H1 (cell line): ENCODE results near the gene CORO2B. TPM values are rescaled to one million over a fixed set of nuclear protein-coding genes. Genes with fewer than 3 reads are reported as not detected.

ENCODE experiments used
- CTCF ChIA-PET: fragments of 300-600 bp; sonication (Branson Sonifier 250); formaldehyde crosslinking; loops from one replicate; lab custom pipeline; 2021; ENCODE audit not compliant: partially characterized antibody; lab: Charles Lee
- POLR2A ChIA-PET: fragments of 300-600 bp; sonication (Branson Sonifier 250); formaldehyde crosslinking; loops from one replicate; lab custom pipeline; 2021; ENCODE audit warnings: inconsistent platforms; ENCODE audit not compliant: partially characterized antibody; lab: Charles Lee
- DNase-seq, 2 experiments: peaks; one replicate each; pipeline versions ENCODE4 v3.0.0 to v3.0.0-alpha.2; 2010 to 2022; ENCODE audit warnings: low spot score in 2 of 2, low read depth in 1 of 2, mixed read lengths in 1 of 2
- FAIRE-seq: peaks from 2 replicates; lab custom pipeline; 2011; peaks lifted over from hg19 to GRCh38; lab: Jason Lieb, UNC
- H2AFZ ChIP-seq: 2 replicates; pipeline ENCODE4 v1.8.1; 2012; ENCODE audit warnings: low read length, inconsistent platforms
- H2AK5ac ChIP-seq: 2 replicates; pipeline ENCODE4 v1.6.1; 2013; ENCODE audit warnings: low read depth, low read length
- H2BK120ac ChIP-seq: replicated peaks from 2 replicates; pipeline ENCODE3; 2013; ENCODE audit warnings: low read depth, low read length, inconsistent platforms
- H2BK12ac ChIP-seq: 2 replicates; pipeline ENCODE4 v1.6.1; 2013; ENCODE audit warnings: low read depth, low read length
- H2BK15ac ChIP-seq: 2 replicates; pipeline ENCODE4 v1.6.1; 2013; ENCODE audit warnings: low read length
- H2BK20ac ChIP-seq: 2 replicates; pipeline ENCODE4 v1.6.1; 2013; ENCODE audit warnings: low read length
- H2BK5ac ChIP-seq: 2 replicates; pipeline ENCODE4 v1.6.1; 2013; ENCODE audit warnings: low read depth, low read length
- H3K14ac ChIP-seq: 2 replicates; pipeline ENCODE4 v1.6.1; 2013; ENCODE audit warnings: inconsistent platforms; ENCODE audit not compliant: insufficient read length
- H3K18ac ChIP-seq: 2 replicates; pipeline ENCODE4 v1.6.1; 2013; ENCODE audit warnings: low read length; ENCODE audit errors: extremely low read depth
- H3K23ac ChIP-seq: 2 replicates; pipeline ENCODE4 v1.6.1; 2013; ENCODE audit warnings: inconsistent platforms; ENCODE audit not compliant: insufficient read length
- H3K23me2 ChIP-seq: 2 replicates; pipeline ENCODE4 v1.6.1; 2013; ENCODE audit warnings: low read depth, low read length
- H3K27ac ChIP-seq: 2 replicates; pipeline ENCODE4 v1.6.1; 2011; ENCODE audit warnings: low read depth, low read length, inconsistent platforms
- H3K27me3 ChIP-seq, 4 experiments: replicated peaks in 1 of 4; 1 replicate in 1 of 4; 2 replicates in 3 of 4; pipeline versions ENCODE4 v1.6.1 to v1.8.1; 2011 to 2013; ENCODE audit warnings: low read length in 3 of 4, mild to moderate bottlenecking in 3 of 4, inconsistent platforms in 2 of 4, mixed read lengths in 2 of 4, moderate library complexity in 1 of 4; ENCODE audit not compliant: control insufficient read depth in 3 of 4, insufficient read depth in 3 of 4; ENCODE audit errors: extremely low read depth in 1 of 4
- H3K36me3 ChIP-seq, 4 experiments: 2 replicates each; pipeline versions ENCODE4 v1.6.1 to v1.8.1; 2011 to 2013; ENCODE audit warnings: mild to moderate bottlenecking in 4 of 4, low read length in 3 of 4, moderate library complexity in 2 of 4, control low read depth in 1 of 4, inconsistent platforms in 1 of 4; ENCODE audit not compliant: insufficient read depth in 4 of 4, control insufficient read depth in 2 of 4
- H3K4ac ChIP-seq: replicated peaks from 2 replicates; pipeline ENCODE3; 2013; ENCODE audit warnings: low read length, low read depth, mixed read lengths, inconsistent platforms; ENCODE audit not compliant: insufficient read length
- H3K4me1 ChIP-seq, 4 experiments: replicated peaks in 1 of 4; 1 replicate in 1 of 4; 2 replicates in 3 of 4; pipeline versions ENCODE4 v1.6.1 to v1.8.1; 2011 to 2013; ENCODE audit warnings: low read length in 3 of 4, inconsistent platforms in 2 of 4, mixed read lengths in 1 of 4; ENCODE audit not compliant: insufficient read depth in 4 of 4, control insufficient read depth in 3 of 4
- H3K4me2 ChIP-seq, 2 experiments: 2 replicates each; pipeline versions ENCODE4 v1.6.1 to v1.8.1; 2011 to 2013; ENCODE audit warnings: low read depth in 2 of 2, low read length in 2 of 2, control low read depth in 1 of 2, inconsistent platforms in 1 of 2, mild to moderate bottlenecking in 1 of 2; ENCODE audit not compliant: insufficient read depth in 1 of 2
- H3K4me3 ChIP-seq, 4 experiments: fragments of 200-600, 300-600 bp in 1 of 4; sonication (generic), shearing (Covaris generic), sonication (Bioruptor Twin) in 1 of 4; 2 replicates each; pipeline versions ENCODE4 v1.5.1 to v1.8.1; 2011 to 2016; ENCODE audit warnings: low read length in 4 of 4, low read depth in 3 of 4, control low read depth in 2 of 4, inconsistent platforms in 2 of 4, mild to moderate bottlenecking in 2 of 4, mixed read lengths in 1 of 4, moderate library complexity in 1 of 4; ENCODE audit not compliant: insufficient read depth in 2 of 4; ENCODE audit errors: extremely low read depth in 1 of 4
- H3K56ac ChIP-seq: replicated peaks from 2 replicates; pipeline ENCODE3; 2013; ENCODE audit warnings: low read depth, mild to moderate bottlenecking, mixed read lengths, low read length, inconsistent platforms; ENCODE audit not compliant: insufficient read length
- H3K79me1 ChIP-seq: 2 replicates; pipeline ENCODE4 v1.6.1; 2013; ENCODE audit warnings: low read depth, low read length, control low read depth
- H3K79me2 ChIP-seq, 2 experiments: 2 replicates each; pipeline versions ENCODE4 v1.6.1 to v1.8.1; 2012 to 2013; ENCODE audit warnings: low read length in 2 of 2, mild to moderate bottlenecking in 2 of 2, inconsistent platforms in 1 of 2; ENCODE audit not compliant: insufficient read depth in 2 of 2, control insufficient read depth in 1 of 2
- H3K9ac ChIP-seq, 4 experiments: replicated peaks in 1 of 4; 1 replicate in 1 of 4; 2 replicates in 3 of 4; pipeline versions ENCODE4 v1.6.1 to v1.8.1; 2011 to 2013; ENCODE audit warnings: low read depth in 3 of 4, low read length in 3 of 4, control low read depth in 2 of 4, mild to moderate bottlenecking in 2 of 4, moderate library complexity in 2 of 4, inconsistent platforms in 1 of 4; ENCODE audit errors: extremely low read depth in 1 of 4
- H3K9me3 ChIP-seq, 2 experiments: 2 replicates each; pipeline versions ENCODE4 v1.6.1 to v1.8.1; 2012 to 2013; ENCODE audit warnings: mild to moderate bottlenecking in 2 of 2, moderate library complexity in 2 of 2, control low read depth in 1 of 2, inconsistent platforms in 1 of 2, low read depth in 1 of 2, low read length in 1 of 2, mixed read lengths in 1 of 2; ENCODE audit not compliant: insufficient read depth in 2 of 2
- H4K20me1 ChIP-seq, 2 experiments: replicated peaks in 1 of 2; 2 replicates each; pipeline versions ENCODE3 to v1.8.1; 2011 to 2013; ENCODE audit warnings: inconsistent platforms in 2 of 2, low read length in 2 of 2, mild to moderate bottlenecking in 1 of 2; ENCODE audit not compliant: insufficient read depth in 2 of 2, control insufficient read depth in 1 of 2
- H4K5ac ChIP-seq: 2 replicates; pipeline ENCODE4 v1.6.1; 2013; ENCODE audit warnings: low read length, low read depth, mixed read lengths, inconsistent platforms; ENCODE audit not compliant: insufficient read length
- H4K8ac ChIP-seq: 2 replicates; pipeline ENCODE4 v1.8.0; 2013; ENCODE audit warnings: mild to moderate bottlenecking, moderate library complexity, low read length, inconsistent platforms; ENCODE audit not compliant: insufficient read depth; ENCODE audit errors: extremely low read depth
- H4K91ac ChIP-seq: replicated peaks from 2 replicates; pipeline ENCODE3; 2013; ENCODE audit warnings: low read length, mixed read lengths, inconsistent platforms; ENCODE audit not compliant: insufficient read length
- ATF3 ChIP-seq: IDR thresholded peaks from 2 replicates; pipeline ENCODE4 v1.6.1; 2011; ENCODE audit warnings: low read depth, mild to moderate bottlenecking, low read length; ENCODE audit not compliant: insufficient read depth
- WGBS, 2 experiments: shearing (Covaris generic) in 1 of 2; methylation state at CpG; one replicate each; pipeline versions ENCODE4 v1.1.6 to v1.1.7; 2013 to 2015; ENCODE audit warnings: low lambda C conversion rate in 2 of 2, mixed read lengths in 2 of 2, inconsistent platforms in 1 of 2, low coverage in 1 of 2, missing lambda C conversion rate in 1 of 2; ENCODE audit not compliant: insufficient replicate concordance in 2 of 2, insufficient coverage in 1 of 2, insufficient read length in 1 of 2; ENCODE audit errors: extremely low coverage in 1 of 2, missing lambda C conversion rate in 1 of 2; 5-methylcytosine and 5-hydroxymethylcytosine counted together
- polyA plus RNA-seq, 7 experiments: library from polyadenylated mRNA; depleted of rRNA in 3 of 7; stranded (reverse) in 5 of 7; unstranded in 2 of 7; fragments of >200 nt in 5 of 7; fragments of 200-250 nt in 2 of 7; gene quantifications; 1 replicate in 5 of 7; 2 replicates in 1 of 7; 4 replicates in 1 of 7; pipeline versions ENCODE4 v1.2.1 to v1.2.3, GENCODE V29; 2011 to 2013; ENCODE audit warnings: missing spikeins in 2 of 7, mixed read lengths in 2 of 7
- total RNA-seq: library from RNA; stranded (reverse); fragmentation: NEBNext Ultra II Directional; extraction: Animal tissue kit (Norgen Biotek cat#: 25700); gene quantifications from 2 replicates; pipeline ENCODE4 v1.2.1, GENCODE V29; 2021

The CORO2B gene
- total and polyA plus RNA-seq, 2 of the 8 experiments (the other 6 are each of a cell fraction or from before 2014, with no cell fraction given) = 3.4 to 6.7 TPM

- Histone ChIP-seq H4K20me1 (no peaks in the 10 kb centered on the region), H3K4me2 (no peak overlapping the region), H3K18ac (no peak overlapping the region), H2AFZ (no peak overlapping the region), H4K5ac (no peak overlapping the region), H4K8ac (no peak overlapping the region), H2BK15ac (no peak overlapping the region), H2BK20ac (no peak overlapping the region), H3K27me3 (no peaks in the 10 kb centered on the region; a peak in 1 of 7 replicates), H2AK5ac (no peak overlapping the region), H2BK5ac (no peak overlapping the region), H4K91ac (no peak overlapping the region), H3K27ac (no peak overlapping the region), H3K56ac (no peak overlapping the region), H3K23me2 (no peaks in the 10 kb centered on the region), H3K14ac (no peak overlapping the region), H3K9me3 (no peaks in the 10 kb centered on the region), H3K4ac (no peak overlapping the region), H3K36me3 (no peaks in the 10 kb centered on the region), H3K23ac (no peak overlapping the region), H3K9ac (no peak overlapping the region), H2BK120ac (no peak overlapping the region), H3K79me1 (no peaks in the 10 kb centered on the region), H3K79me2 (no peaks in the 10 kb centered on the region), H2BK12ac (no peak overlapping the region), H3K4me3 (no peak overlapping the region), H3K4me1 (no peaks in the 10 kb centered on the region)
- ChIA-PET POLR2A (interaction anchor here (1.1 kb wide), 1 partner anchor 10 kb away, joined by 4 read pairs; no protein-coding TSS in a partner anchor), CTCF (interaction anchor here (0.7 to 1.0 kb wide), 2 partner anchors 17 to 161 kb away, joined by 3 to 4 read pairs; no protein-coding TSS in a partner anchor)
- no peak for TF ChIP-seq ATF3
- FAIRE-seq (no peak), DNase-seq (no peak)
- 86% methylated on average over 16 of the region's 16 CpGs; no CpG with 5 or more reads in 1 of the 2 experiments for WGBS, 2 experiments
Observed at GRCh38 chr15:68710536-68710935, 131.7 kb downstream of the CORO2B start.
